GM12874 (cell line): ENCODE results near the gene CCDC170.
A peak's percentile ranks its signal among the peaks of the same experiment; 100 is the strongest.

ENCODE experiments used
- CTCF ChIP-seq: IDR thresholded peaks from 2 replicates; pipeline ENCODE4 v1.5.1; 2011; ENCODE audit warnings: low read depth, mild to moderate bottlenecking, control low read depth, low read length, moderate library complexity; ENCODE audit not compliant: insufficient read depth

Gene CCDC170

GRCh38 chr6:151633526-151634335 lies 139.9 kb downstream of the CCDC170 start:
- TF ChIP-seq CTCF, result no peak

GRCh38 chr6:151634336-151634720 lies 140.5 kb downstream of the CCDC170 start:
- TF ChIP-seq CTCF, result no peak

GRCh38 chr6:151635741-151636140 lies 141.9 kb downstream of the CCDC170 start:
- TF ChIP-seq CTCF, result no peak

- no peak for TF ChIP-seq CTCF
These were observed 144.0 kb downstream of the CCDC170 start for GRCh38 chr6:151637814-151638213.

- TF ChIP-seq CTCF, result no peak
These were observed 145.9 kb downstream of the CCDC170 start for GRCh38 chr6:151639750-151640149.

GRCh38 chr6:151641028-151641427 lies 147.2 kb downstream of the CCDC170 start:
- TF ChIP-seq CTCF, result no peak

- TF ChIP-seq CTCF, result peak; percentile 58
These were observed 154.3 kb downstream of the CCDC170 start for GRCh38 chr6:151647976-151648639.
